GOT3 (cell line): ENCODE data around the gene GRP.

Experiments used
- DNase-seq: peaks from one replicate; lab custom pipeline; 2025; ENCODE audit warnings: mixed read lengths; lab: John Stamatoyannopoulos, UW

The GRP gene

GRCh38 chr18:59219672-59220163 lies at the start of gene GRP:
TSS of gene GRP (plus strand) at chr18:59220158. CDS start at chr18:59220266, 108 bp downstream.
- DNase-seq = no peak

DNA sequence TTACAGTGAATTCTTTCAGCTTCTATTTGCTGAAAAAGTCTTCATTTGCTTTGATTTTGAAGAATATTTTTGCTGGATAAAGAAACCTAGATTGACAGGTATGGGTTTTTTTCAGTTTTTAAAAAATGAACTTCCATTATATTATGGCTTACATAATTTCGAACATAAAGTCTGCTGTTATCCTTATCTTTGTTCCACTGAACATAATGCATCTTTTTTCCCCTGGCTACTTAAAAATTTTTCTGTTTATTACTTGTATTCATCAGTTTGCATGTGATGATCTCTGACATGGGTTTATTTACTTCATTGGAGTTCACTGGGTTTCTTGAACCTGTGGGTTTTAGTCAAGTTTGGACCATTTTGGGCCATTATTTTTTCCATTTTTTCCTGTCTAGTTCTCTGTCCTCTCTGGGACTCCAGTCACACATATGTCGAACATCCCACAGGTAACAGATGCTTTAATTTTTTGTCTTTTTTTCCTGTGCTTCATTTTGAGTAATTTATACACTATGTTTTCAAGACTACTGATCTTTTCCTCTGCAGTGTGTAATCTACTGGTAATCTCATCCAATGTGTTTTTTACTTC lies 47.2 kb upstream of the GRP start:
- DNase-seq = no peak

DNA sequence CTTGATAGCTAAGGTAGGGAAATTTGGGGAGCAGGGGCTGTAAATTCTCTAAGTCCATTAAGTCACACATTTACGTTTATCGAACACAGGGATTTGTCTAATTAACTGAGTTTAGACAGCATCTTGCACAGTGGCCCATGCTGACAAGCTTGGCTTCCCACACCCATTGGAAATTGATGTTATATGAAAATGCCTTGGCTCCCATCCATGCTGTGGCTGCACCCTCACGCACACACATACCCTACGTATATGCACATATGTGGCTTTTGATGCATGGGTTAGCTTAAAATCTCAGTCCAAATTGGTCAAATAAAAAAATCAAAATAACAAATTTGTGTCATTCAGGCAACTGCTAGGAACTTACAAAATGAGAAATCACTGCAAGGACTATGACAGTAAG lies 42.5 kb upstream of the GRP start:
- DNase-seq = no peak

DNA sequence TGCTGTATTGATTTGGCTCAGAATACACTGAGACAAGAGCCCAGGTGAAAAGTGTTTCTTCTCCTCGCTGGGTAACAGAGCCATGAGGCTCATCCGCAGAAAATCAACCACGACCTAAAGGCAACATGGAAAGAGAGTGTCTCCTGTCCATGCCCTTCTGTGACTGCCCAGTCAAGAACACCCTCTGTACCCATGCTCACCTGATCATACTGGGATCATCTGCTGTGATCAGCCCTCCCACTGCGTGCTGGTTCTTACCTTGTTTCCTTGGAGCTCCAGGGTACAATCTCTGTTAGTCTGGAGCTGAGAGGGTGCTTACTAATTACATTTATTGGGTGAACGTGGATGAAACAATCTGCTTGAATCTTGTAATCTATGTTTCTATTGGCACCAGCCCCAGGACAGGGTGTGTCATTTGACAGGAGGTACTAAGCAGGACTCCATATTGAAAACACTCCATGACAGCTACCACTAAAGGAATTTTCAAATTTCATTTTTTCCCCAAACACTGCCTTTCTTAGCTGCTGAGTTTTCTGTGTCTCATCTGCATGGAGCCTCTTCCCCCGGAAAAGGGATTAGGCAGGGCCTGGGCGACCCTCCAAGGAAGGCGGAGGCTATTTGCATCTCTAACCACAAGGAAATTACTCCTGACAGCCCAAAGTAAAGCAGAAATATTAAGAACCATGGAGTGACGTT lies 39.7 kb upstream of the GRP start:
- DNase-seq = no peak

- DNase-seq = no peak
These were observed 37.3 kb upstream of the GRP start for GRCh38 chr18:59182673-59183072.

DNA sequence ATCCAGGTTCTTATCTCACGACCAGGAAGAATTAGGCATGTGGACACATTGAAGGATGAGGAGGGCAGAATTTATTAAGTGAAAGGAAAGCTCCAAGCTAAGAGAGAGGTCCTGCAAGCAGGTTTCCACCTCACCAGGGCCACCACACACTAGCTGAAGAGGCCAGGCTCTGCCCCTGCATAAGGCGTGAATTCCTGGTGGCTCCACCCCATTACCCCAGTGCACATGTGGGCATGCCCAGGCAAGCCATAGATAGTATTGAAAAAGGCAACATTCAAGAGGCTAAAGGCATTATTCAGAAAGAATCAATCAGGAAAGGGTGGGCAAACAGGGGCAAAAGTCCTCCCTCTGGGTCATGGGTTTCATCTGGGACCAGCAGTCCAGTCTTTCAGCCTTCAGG lies 30.9 kb upstream of the GRP start:
- no peak for DNase-seq

GRCh38 chr18:59189746-59190145 lies 30.2 kb upstream of the GRP start:
- DNase-seq = no peak

- DNase-seq = no peak
These were observed 23.7 kb upstream of the GRP start for GRCh38 chr18:59196161-59196725.

DNA sequence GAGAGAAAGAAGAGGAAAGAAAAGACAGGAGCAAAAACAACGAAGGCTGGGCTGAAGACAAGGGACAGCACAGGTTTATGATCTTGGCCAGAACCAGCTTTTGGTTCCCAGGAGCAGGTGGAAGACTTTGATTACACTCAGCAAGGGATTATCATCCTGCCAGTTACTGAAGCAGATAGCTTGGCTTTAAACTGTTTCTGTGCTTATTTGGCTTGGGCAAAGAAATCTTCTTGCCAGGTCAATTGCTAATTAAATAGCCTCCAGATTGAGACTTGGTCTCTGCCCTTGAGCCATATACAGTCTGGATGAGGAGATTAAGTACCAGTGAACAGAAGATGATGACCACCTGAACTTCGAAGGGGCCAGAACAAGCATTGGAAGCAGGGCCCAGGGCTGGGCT lies 22.3 kb upstream of the GRP start:
- DNase-seq = no peak

GRCh38 chr18:59198215-59198614 lies 21.7 kb upstream of the GRP start:
- no peak for DNase-seq

GRCh38 chr18:59200787-59201186 lies 19.2 kb upstream of the GRP start:
- no peak for DNase-seq

DNA sequence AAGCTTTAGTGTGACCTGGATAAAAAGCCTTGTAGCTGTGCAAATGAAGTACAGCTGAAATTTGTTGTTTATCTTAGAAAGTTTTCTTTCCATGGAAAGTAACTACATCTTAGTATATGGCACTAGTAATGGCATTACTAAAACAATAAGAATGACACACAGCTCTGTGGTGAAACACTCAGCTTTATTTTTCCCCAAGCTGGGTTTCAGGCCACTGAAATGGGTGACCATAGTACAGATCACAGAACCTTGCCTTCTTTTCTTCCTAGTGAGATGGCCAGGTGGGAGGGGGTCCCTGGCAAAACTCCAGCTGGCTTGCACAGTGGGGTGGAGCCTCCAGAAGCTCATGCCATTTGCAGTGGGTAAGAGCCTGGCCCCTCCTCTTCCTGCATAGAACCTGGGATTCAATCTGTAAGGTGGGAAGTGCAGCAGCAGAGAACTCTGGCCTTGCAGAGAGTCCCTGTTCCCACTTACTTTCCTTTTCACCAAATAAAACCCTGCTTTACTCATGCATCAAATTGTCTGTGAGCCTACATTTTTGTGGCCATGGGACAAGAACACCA lies 17.6 kb upstream of the GRP start:
- DNase-seq = no peak

GRCh38 chr18:59207506-59207905 lies 12.5 kb upstream of the GRP start:
- DNase-seq = no peak

- DNase-seq = no peak
These were observed 11.3 kb upstream of the GRP start for GRCh38 chr18:59208602-59209125.

- no peak for DNase-seq
These were observed 9.7 kb upstream of the GRP start for GRCh38 chr18:59210299-59210698.

- no peak for DNase-seq
These were observed 8.3 kb upstream of the GRP start for GRCh38 chr18:59211629-59212028.

DNA sequence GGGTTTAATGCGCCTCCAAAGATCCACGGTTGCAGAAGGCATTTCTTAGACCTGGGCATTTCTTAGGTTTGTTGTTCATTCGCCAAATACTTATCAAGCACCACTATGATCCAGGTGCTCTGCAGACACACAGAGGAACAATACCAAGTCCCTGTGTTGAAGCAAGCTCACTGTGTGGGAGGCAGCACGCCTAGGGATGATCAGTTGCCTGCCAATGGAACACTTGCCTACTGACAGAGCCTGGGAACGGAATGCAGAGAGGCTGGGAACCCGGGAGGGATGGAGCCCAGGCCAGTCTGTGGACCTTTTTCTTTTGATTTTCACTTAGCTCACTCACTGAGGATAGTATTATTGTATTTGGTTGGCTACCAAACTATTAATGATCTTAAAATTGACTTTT lies 1.9 kb upstream of the GRP start:
- no peak for DNase-seq

DNA sequence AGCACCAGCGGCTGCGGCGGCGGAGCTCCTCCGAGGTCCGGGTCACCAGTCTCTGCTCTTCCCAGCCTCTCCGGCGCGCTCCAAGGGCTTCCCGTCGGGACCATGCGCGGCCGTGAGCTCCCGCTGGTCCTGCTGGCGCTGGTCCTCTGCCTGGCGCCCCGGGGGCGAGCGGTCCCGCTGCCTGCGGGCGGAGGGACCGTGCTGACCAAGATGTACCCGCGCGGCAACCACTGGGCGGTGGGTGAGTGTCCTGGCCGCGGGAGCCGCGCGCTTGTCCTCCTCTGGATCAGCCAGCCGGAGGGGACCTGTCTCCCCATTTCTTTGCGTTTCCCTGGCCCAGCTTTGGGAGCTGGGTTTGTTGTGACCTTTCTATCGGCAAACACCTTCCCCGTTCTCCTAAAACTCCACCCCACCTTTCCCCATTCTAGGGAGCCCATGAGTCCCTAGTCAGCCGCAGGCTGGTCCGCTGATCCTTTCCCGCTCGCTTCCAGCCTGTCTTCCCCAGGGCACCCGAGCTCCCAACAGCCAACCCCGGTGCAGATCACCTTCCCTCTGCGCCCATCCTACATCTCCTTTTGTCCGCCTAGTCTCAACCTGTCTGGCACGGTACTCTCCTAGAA lies 316 bp downstream of the GRP start:
- DNase-seq = no peak

DNA sequence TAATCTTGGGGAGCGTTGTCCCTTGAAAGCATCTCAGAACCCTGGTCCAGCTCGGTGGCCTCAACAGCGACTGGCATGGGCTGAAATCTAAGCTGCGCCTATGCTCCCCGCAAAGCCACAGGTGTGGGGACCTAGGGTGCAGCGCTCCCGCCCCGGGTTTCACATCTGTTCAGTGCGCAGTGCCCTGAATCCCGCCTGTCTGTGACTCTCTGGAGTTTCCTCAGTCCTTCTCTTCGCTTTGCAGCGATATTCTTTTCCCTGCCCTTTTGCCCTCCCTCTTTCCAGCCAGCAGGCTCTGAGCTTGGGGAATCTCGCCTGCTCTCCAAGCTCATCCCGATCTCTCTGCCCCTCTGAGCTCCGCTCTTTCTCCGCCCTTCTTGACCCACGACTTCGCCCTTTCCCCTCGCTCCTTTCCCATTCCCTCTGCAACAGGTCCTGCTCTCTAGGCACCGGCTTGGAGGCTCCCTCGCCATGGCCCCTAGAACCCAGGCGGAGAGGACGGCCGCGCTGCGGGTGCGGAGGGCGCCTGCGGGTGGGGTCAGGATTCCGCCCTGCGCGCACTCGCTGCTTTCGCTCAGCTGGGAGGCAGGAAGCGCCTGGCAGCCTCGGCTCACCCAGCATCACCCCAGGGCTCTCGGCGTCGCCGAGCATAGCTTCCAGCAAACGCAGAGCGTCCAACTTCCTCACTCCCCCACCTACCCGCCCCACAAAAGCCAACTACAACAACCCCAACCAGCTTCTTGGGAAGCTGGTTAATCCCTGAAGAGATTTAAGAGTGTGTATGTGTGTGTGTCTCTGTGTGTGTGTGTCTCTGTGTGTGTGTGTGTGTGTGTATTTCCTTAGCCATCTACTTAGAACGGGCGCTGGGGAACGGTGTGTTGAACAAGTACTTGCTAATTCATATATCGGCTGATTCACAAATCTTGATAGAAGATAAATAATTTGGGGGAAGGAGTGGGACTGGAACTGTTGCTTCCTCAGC lies 1.1 kb downstream of the GRP start:
- DNase-seq = no peak

GRCh38 chr18:59222341-59222740 lies 2.4 kb downstream of the GRP start:
- DNase-seq = no peak

GRCh38 chr18:59228351-59228750 lies 8.4 kb downstream of the GRP start:
- DNase-seq = no peak
